GM08714 (cell line): ENCODE data around the gene CIAPIN1.

ENCODE experiments used
- H3K4me3 ChIP-seq: fragments of 200-500 bp; sonication (Bioruptor generic); 2 replicates; pipeline ENCODE4 v1.5.1; 2014; ENCODE audit warnings: mild to moderate bottlenecking, low read length, inconsistent platforms
- ZNF274 ChIP-seq: IDR thresholded peaks from 2 replicates; pipeline ENCODE4 v1.6.1; 2012; ENCODE audit warnings: mild to moderate bottlenecking, low read depth, low read length

The CIAPIN1 gene

DNA sequence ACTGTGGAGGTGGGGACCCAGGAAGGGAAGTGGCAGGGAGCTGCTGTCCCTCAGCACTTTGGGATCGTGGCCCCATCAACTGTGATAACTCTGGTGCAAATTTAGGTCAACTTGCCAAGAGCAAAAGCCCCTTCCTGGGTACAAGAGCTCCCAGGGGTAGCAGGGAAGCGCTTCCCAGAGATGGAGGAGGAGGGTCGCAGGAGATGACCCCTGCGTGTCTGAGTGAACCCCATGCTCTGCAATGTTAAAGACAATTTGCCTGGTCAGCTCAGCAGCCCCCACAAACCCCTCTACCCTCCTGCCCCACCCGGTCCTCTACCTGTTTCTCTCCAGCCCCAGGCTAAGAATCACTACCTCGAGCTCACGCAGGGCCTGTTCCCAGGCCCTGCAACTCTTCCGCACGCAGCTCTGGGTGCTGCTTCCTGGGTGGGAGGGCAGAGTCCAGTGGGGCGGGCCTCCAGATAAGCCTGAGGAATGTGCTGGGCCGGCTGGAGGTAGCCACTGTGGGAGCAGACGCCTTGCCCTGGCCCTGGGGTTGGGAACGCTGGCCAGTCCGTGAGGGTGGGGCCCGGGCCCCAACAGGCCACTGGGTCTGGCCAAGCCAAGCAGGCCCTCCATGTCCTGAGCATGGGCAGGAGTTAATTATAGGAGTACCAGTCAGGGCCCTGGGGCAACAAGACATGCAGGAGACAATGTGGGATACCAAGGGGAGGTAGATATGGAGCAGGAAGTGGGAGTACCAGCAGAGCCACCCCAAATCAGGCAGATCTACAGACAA lies 33.0 kb upstream of the CIAPIN1 start:
- no peak for TF ChIP-seq ZNF274

GRCh38 chr16:57479205-57479975 lies 32.2 kb upstream of the CIAPIN1 start:
- H3K4me3 ChIP-seq: no peak overlapping the region

More for the DNA sequence above, 33.0 kb upstream of the CIAPIN1 start:
- no peak overlapping the region for H3K4me3 ChIP-seq

GRCh38 chr16:57478396-57479204 lies 31.4 kb upstream of the CIAPIN1 start:
- no peak overlapping the region for H3K4me3 ChIP-seq
- TF ChIP-seq ZNF274: no peak

More at GRCh38 chr16:57479205-57479975, 32.2 kb upstream of the CIAPIN1 start:
- no peak for TF ChIP-seq ZNF274

DNA sequence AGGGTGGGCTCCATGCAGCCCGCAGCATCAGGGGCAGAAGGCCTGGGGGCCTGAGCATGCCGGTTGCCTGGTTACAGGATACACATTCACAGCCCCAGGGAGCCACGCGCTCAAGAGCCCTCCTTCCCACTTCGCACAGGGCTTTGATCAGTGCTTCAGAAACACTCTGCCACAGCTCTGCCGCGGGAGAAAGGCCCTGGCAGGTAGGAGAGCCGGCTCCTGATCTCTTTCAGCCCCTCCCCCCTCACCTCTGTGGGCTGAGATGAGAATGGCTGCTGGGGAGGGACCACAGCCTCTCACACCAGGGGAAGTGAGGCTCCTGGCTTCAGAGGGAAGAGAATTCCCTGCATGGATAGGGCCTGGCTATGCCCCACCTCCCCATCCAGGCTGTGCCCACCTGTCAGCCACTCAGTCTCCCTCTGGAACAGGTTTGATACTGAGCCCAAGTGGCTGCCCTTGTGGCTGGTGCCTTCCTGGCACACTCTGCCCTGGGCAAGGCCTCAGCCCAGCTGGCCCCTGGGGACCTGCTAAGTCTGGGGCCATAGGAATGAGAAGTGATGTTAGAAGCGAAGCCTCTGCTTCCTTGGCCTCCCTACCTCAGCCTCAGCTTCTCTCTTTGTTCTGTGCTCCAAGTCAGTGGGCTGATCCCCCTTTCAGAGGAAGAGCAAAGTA lies 30.5 kb upstream of the CIAPIN1 start:
- no peak overlapping the region for H3K4me3 ChIP-seq
- TF ChIP-seq ZNF274: no peak

- no peak overlapping the region for H3K4me3 ChIP-seq
- no peak for TF ChIP-seq ZNF274
These were observed 29.6 kb upstream of the CIAPIN1 start for GRCh38 chr16:57476546-57477410.

- H3K4me3 ChIP-seq: no peak overlapping the region
- no peak for TF ChIP-seq ZNF274
These were observed 28.6 kb upstream of the CIAPIN1 start for GRCh38 chr16:57475711-57476339.

DNA sequence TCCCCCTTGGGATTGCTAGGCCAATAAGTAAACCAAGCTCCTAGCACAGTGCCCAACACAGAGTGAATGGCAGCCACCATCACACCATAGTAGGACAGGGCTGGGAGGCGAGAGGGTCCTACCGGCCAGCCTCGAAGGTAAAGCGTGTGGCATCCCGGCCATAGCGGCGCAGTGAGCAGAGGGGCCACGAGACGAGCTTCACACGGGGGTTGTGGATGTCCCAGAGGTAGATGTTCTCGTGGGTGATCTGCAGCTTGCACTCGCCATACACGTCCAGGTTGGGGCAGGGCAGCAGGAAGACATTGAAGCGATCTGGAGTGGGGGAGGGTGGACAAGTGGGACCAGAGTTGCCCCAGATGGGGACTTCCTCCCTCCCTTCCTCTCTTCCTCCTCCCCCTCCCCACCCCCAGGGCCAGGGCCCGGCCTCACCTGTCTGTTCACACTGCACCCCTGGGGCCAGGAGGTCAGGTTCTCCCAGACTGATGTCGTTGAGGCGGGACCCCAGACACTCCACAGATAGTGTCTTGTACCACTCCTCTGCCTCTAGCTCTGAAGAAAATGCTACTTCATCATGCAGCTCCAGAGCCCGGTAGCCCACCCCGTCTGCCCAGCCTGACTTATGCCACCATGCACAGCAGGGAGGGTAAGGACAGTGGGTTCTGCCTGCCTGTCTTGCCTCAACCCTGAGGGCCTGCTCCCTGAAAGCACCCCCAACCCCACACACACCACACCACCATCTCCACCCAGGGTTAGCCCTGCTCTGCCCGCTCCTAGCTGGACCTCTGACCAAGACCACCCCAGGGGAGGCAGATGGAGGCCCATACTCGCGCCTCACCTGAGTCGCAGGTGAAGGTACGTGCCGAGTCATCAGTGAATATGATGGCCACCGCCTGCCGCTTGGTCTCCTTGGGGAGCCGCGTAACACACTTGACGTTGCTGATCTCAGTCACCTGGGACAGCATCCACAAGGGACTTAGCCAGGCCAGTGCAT lies 27.8 kb upstream of the CIAPIN1 start:
- TF ChIP-seq ZNF274: no peak
- H3K4me3 ChIP-seq: no peak overlapping the region

DNA sequence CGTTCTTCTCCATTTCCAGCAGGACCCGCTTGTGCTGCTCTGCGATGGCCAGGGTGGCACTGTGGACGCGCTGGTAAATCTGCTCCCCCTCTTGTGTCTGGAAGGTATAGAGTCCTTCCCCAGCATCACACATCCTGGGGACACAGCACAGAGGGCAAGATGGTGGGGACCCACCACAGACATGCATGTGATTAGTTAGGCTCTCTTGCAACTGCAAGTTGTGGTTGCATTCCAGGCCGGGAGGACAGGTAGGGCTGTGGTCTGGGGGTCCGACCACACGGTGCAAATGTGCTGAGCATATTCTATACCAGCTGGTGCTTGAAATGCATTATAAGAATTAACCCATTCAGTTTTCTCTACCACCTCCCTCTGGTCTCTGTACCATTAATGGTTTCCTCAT lies 26.7 kb upstream of the CIAPIN1 start:
- H3K4me3 ChIP-seq: no peak overlapping the region
- TF ChIP-seq ZNF274: no peak

GRCh38 chr16:57473176-57473840 lies 26.1 kb upstream of the CIAPIN1 start:
- H3K4me3 ChIP-seq: no peak overlapping the region
- no peak for TF ChIP-seq ZNF274

DNA sequence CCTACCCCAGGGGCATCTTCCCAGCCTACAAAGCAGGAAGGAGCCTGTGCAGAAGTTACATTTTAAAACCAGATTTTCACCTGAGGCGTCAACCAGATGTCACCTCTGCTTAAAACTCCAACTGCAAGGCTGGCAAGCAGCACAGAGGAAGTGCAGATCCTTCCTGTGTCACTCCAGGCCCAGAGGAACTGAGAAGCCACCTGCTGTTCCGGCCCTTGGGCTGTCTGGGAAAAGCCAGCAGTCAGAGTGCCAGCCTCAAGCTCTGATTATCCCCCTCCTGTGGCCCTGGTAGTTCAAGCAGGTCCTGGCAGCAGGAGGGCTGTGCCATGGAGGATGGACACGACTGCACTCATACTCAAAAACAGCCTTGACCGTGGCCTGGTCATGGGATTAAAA lies 25.5 kb upstream of the CIAPIN1 start:
- no peak for TF ChIP-seq ZNF274
- H3K4me3 ChIP-seq: no peak overlapping the region
